ENCODE results near the gene SNRNP70. TPM values are rescaled to one million over a fixed set of nuclear protein-coding genes. Genes with fewer than 3 reads are reported as not detected.

SNRNP70 gene
- total RNA-seq, 1 experiment from 2014 or later = 259 TPM

GRCh38 chr19:49118565-49119410 lies 33.5 kb downstream of the SNRNP70 start, which contains the start of gene C19orf73:
C19orf73 (minus strand) TSS chr19:49119143; CDS start chr19:49119022, 121 bp downstream.
- peaks cover 19% of the 10 kb centered on the region for H3K36me3 Mint-ChIP-seq (ENCODE audit: insufficient read depth, unreplicated experiment)
- intact Hi-C loops (cut with micrococcal nuclease; ENCODE audit: unreplicated experiment) = loop anchor here (1.0 to 5.0 kb wide), 4 partner anchors 10 to 79 kb away; partner anchors contain the start of gene SNRNP70
- ChIA-PET POLR2A (no interaction called here), CTCF (interaction anchor here (0.9 to 1.5 kb wide), 5 partner anchors 9 to 80 kb away, joined by 3 to 6 read pairs (median 4); no protein-coding TSS in a partner anchor)
- H3K27ac Mint-ChIP-seq (ENCODE audit: unreplicated experiment) = peak within 1 kb of the TSS; percentile 85
- H3K4me3 Mint-ChIP-seq (ENCODE audit: unreplicated experiment) = peak within 1 kb of the TSS; percentile 94
- no peaks in the 10 kb centered on the region for H3K9me3 ChIP-seq
- H3K27me3 Mint-ChIP-seq (ENCODE audit: insufficient read depth, unreplicated experiment) = peaks cover 4% of the 10 kb centered on the region
- no peak for TF ChIP-seq CTCF (IDR thresholded peaks at IDR 0.05; ENCODE audit: insufficient read depth in 1 of 2, low read depth in 1 of 2, low read length in 1 of 2, severe bottlenecking in 1 of 2, unreplicated experiment in 1 of 2)
- H3K4me1 Mint-ChIP-seq (ENCODE audit: low read depth, unreplicated experiment) = peaks cover 32% of the 10 kb centered on the region
- peak within 1 kb of the TSS; percentile 88 for H3K4me3 ChIP-seq (ENCODE audit: low read depth, low read length)
- H3K9me3 Mint-ChIP-seq (ENCODE audit: unreplicated experiment) = no peaks in the 10 kb centered on the region
- no peaks in the 10 kb centered on the region for H3K36me3 ChIP-seq (ENCODE audit: control insufficient read depth, insufficient read depth, low read length)
- H3K4me1 ChIP-seq = peaks cover 18% of the 10 kb centered on the region
- TSS peak; percentile 89 for BruUV-seq (replicated peaks)
- DNase-seq = peak; percentile 94 to 98
- H3K27me3 ChIP-seq (replicated peaks; ENCODE audit: control insufficient read depth, insufficient read depth, low read length) = no peaks in the 10 kb centered on the region

- intact Hi-C loops (cut with micrococcal nuclease; ENCODE audit: unreplicated experiment) = loop anchor here (1.0 to 5.0 kb wide), 4 partner anchors 9 to 78 kb away; partner anchors contain the start of gene SNRNP70
- peak; percentile 55 to 78 for DNase-seq
- ChIA-PET CTCF (interaction anchor here (1.2 to 1.5 kb wide), 4 partner anchors 8 to 79 kb away, joined by 4 to 9 read pairs (median 5); no protein-coding TSS in a partner anchor), POLR2A (no interaction called here)
- Histone ChIP-seq H3K4me3 (ENCODE audit: low read depth, low read length) (peak within 1 kb of the TSS; percentile 88), H3K27me3 (replicated peaks; ENCODE audit: control insufficient read depth, insufficient read depth, low read length) (no peaks in the 10 kb centered on the region), H3K4me1 (peaks cover 23% of the 10 kb centered on the region), H3K36me3 (ENCODE audit: control insufficient read depth, insufficient read depth, low read length) (no peaks in the 10 kb centered on the region), H3K9me3 (no peaks in the 10 kb centered on the region)
- Mint-ChIP-seq H3K4me1 (ENCODE audit: low read depth, unreplicated experiment) (peaks cover 29% of the 10 kb centered on the region), H3K36me3 (ENCODE audit: insufficient read depth, unreplicated experiment) (peaks cover 14% of the 10 kb centered on the region), H3K9me3 (ENCODE audit: unreplicated experiment) (no peaks in the 10 kb centered on the region), H3K27me3 (ENCODE audit: insufficient read depth, unreplicated experiment) (peaks cover 4% of the 10 kb centered on the region), H3K4me3 (ENCODE audit: unreplicated experiment) (peak within 1 kb of the TSS; percentile 94), H3K27ac (ENCODE audit: unreplicated experiment) (peak within 1 kb of the TSS; percentile 85)
- TF ChIP-seq CTCF (IDR thresholded peaks at IDR 0.05; ENCODE audit: insufficient read depth in 1 of 2, low read depth in 1 of 2, low read length in 1 of 2, severe bottlenecking in 1 of 2, unreplicated experiment in 1 of 2) = no peak
- no TSS peak for BruUV-seq (replicated peaks)
These were observed 34.4 kb downstream of the SNRNP70 start, which contains the start of gene PPFIA3 for GRCh38 chr19:49119411-49120324. PPFIA3 (plus strand) TSS chr19:49119544; CDS start chr19:49127874, 8,330 bp downstream.

GRCh38 chr19:49120325-49120683 lies 35.1 kb downstream of the SNRNP70 start:
- no peak overlapping the region for H3K27ac Mint-ChIP-seq (ENCODE audit: unreplicated experiment)
- no peaks in the 10 kb centered on the region for H3K9me3 Mint-ChIP-seq (ENCODE audit: unreplicated experiment)
- TF ChIP-seq CTCF (IDR thresholded peaks at IDR 0.05; ENCODE audit: insufficient read depth in 1 of 2, low read depth in 1 of 2, low read length in 1 of 2, severe bottlenecking in 1 of 2, unreplicated experiment in 1 of 2) = no peak
- CTCF ChIA-PET = interaction anchor here (1.2 to 1.5 kb wide), 4 partner anchors 8 to 78 kb away, joined by 4 to 9 read pairs (median 5); no protein-coding TSS in a partner anchor
- peak overlapping the region; percentile 94 for H3K4me3 Mint-ChIP-seq (ENCODE audit: unreplicated experiment)
- Histone ChIP-seq H3K36me3 (ENCODE audit: control insufficient read depth, insufficient read depth, low read length) (no peaks in the 10 kb centered on the region), H3K4me3 (ENCODE audit: low read depth, low read length) (peak overlapping the region; percentile 88), H3K4me1 (peaks cover 25% of the 10 kb centered on the region), H3K9me3 (no peaks in the 10 kb centered on the region), H3K27me3 (replicated peaks; ENCODE audit: control insufficient read depth, insufficient read depth, low read length) (no peaks in the 10 kb centered on the region)
- no peak for DNase-seq
- peaks cover 19% of the 10 kb centered on the region for H3K36me3 Mint-ChIP-seq (ENCODE audit: insufficient read depth, unreplicated experiment)
- peaks cover 4% of the 10 kb centered on the region for H3K27me3 Mint-ChIP-seq (ENCODE audit: insufficient read depth, unreplicated experiment)
- POLR2A ChIA-PET = no interaction called here
- peaks cover 35% of the 10 kb centered on the region for H3K4me1 Mint-ChIP-seq (ENCODE audit: low read depth, unreplicated experiment)
- BruUV-seq (replicated peaks) = no TSS peak
- intact Hi-C loops (cut with micrococcal nuclease; ENCODE audit: unreplicated experiment) = no loop called here

Measured in Caco-2 (cell line).